Keratinocyte (primary cell): ENCODE results near the gene RBSN. TPM values are rescaled to one million over a fixed set of nuclear protein-coding genes. Genes with fewer than 3 reads are reported as not detected.

Experiments used
- DNase-seq: peaks from one replicate; pipeline ENCODE4 v3.0.0-alpha.2; 2011; ENCODE audit warnings: low read depth, missing footprints, low spot score
- FAIRE-seq: peaks from 2 replicates; lab custom pipeline; 2011; peaks lifted over from hg19 to GRCh38; lab: Jason Lieb, UNC
- H2AFZ ChIP-seq: 2 replicates; pipeline ENCODE4 v1.6.0; 2012; ENCODE audit warnings: low read length, control low read depth, inconsistent platforms; ENCODE audit not compliant: control insufficient read depth
- H3K27ac ChIP-seq: 2 replicates; pipeline ENCODE4 v1.5.1; 2011; ENCODE audit warnings: low read length; ENCODE audit not compliant: control insufficient read depth, insufficient read depth
- H3K27me3 ChIP-seq: 3 replicates; pipeline ENCODE4 v1.6.0; 2011; ENCODE audit warnings: low read length; ENCODE audit not compliant: control insufficient read depth, insufficient read depth; ENCODE audit errors: extremely low read depth
- H3K36me3 ChIP-seq, 2 experiments: 2 replicates in 1 of 2; 3 replicates in 1 of 2; pipeline ENCODE4 v1.5.1; 2011; ENCODE audit warnings: low read length in 2 of 2, mild to moderate bottlenecking in 1 of 2; ENCODE audit not compliant: control insufficient read depth in 2 of 2, insufficient read depth in 2 of 2; ENCODE audit errors: extremely low read depth in 1 of 2
- H3K4me1 ChIP-seq: 3 replicates; pipeline ENCODE4 v1.5.1; 2011; ENCODE audit warnings: low read length; ENCODE audit not compliant: control insufficient read depth, insufficient read depth; ENCODE audit errors: extremely low read depth
- H3K4me2 ChIP-seq: 3 replicates; pipeline ENCODE4 v1.6.0; 2011; ENCODE audit warnings: low read depth, low read length; ENCODE audit not compliant: control insufficient read depth, insufficient read depth; ENCODE audit errors: extremely low read depth
- H3K4me3 ChIP-seq, 3 experiments: fragments of 200-600 bp in 1 of 3; sonication (generic) in 1 of 3; 2 replicates in 2 of 3; 3 replicates in 1 of 3; pipeline ENCODE4 v1.5.1; 2011 to 2016; ENCODE audit warnings: low read length in 3 of 3, mild to moderate bottlenecking in 3 of 3, control low read depth in 2 of 3, inconsistent platforms in 1 of 3, low read depth in 1 of 3, mixed read lengths in 1 of 3, mixed run types in 1 of 3, moderate library complexity in 1 of 3; ENCODE audit not compliant: control insufficient read depth in 2 of 3, insufficient read depth in 2 of 3; ENCODE audit errors: extremely low read depth in 1 of 3
- H3K79me2 ChIP-seq: 2 replicates; pipeline ENCODE4 v1.6.0; 2012; ENCODE audit warnings: low read length; ENCODE audit not compliant: control insufficient read depth, insufficient read depth
- H3K9ac ChIP-seq: 3 replicates; pipeline ENCODE4 v1.6.0; 2011; ENCODE audit warnings: low read length; ENCODE audit not compliant: control insufficient read depth, insufficient read depth; ENCODE audit errors: extremely low read depth
- H3K9me1 ChIP-seq: 3 replicates; pipeline ENCODE4 v1.6.0; 2011; ENCODE audit warnings: low read length; ENCODE audit not compliant: control insufficient read depth, insufficient read depth; ENCODE audit errors: extremely low read depth
- H3K9me3 ChIP-seq: 2 replicates; pipeline ENCODE4 v1.5.1; 2012; ENCODE audit warnings: low read depth, low read length; ENCODE audit not compliant: control insufficient read depth
- H4K20me1 ChIP-seq: 3 replicates; pipeline ENCODE4 v1.6.0; 2011; ENCODE audit warnings: low read length; ENCODE audit not compliant: control insufficient read depth, insufficient read depth; ENCODE audit errors: extremely low read depth
- CTCF ChIP-seq, 3 experiments: IDR thresholded peaks in 1 of 3; conservative IDR thresholded peaks in 1 of 3; optimal IDR thresholded peaks in 1 of 3; 2 replicates in 2 of 3; 3 replicates in 1 of 3; pipeline versions ENCODE3 to v1.5.1; 2011; ENCODE audit warnings: low read length in 3 of 3, mild to moderate bottlenecking in 3 of 3, moderate library complexity in 2 of 3, control low read depth in 1 of 3, inconsistent platforms in 1 of 3; ENCODE audit not compliant: insufficient read depth in 2 of 3; ENCODE audit errors: extremely low read depth in 1 of 3
- EZH2 ChIP-seq: IDR thresholded peaks from one replicate; pipeline ENCODE4 v1.6.1; 2012; ENCODE audit warnings: inconsistent platforms, mild to moderate bottlenecking, low read length, moderate library complexity
- dilution Hi-C: fragments of 300-500 bp; cut with MboI; formaldehyde crosslinking; loops from one replicate; pipeline ENCODE4 v1.7.0; 2020; ENCODE audit warnings: low sequenced_read_pairs; ENCODE audit not compliant: extremely low pct_ligation_motif_present
- polyA plus RNA-seq, 5 experiments: library from polyadenylated mRNA; depleted of rRNA in 3 of 5; stranded (reverse) in 3 of 5; stranded (forward) in 1 of 5; unstranded in 1 of 5; fragments of >200 nt; gene quantifications; 1 replicate in 1 of 5; 2 replicates in 3 of 5; 3 replicates in 1 of 5; pipeline versions ENCODE4 v1.2.1 to v1.2.3, GENCODE V29; 2011 to 2012; ENCODE audit warnings: missing spikeins in 2 of 5, low read depth in 1 of 5, low replicate concordance in 1 of 5

Gene RBSN
- polyA plus RNA-seq, 1 donor (not counting 4 experiments of a cell fraction or from before 2014, with no cell fraction given): 8.4 TPM

GRCh38 chr3:15049584-15049983 lies 49.4 kb downstream of the RBSN start:
- H3K9me3 ChIP-seq: no peaks in the 10 kb centered on the region
- H3K9ac ChIP-seq: no peak overlapping the region
- DNase-seq (no peak), FAIRE-seq (no peak)
- peaks cover 38 to 56% of the 10 kb centered on the region in 2 experiments for H3K36me3 ChIP-seq
- no peaks in the 10 kb centered on the region for H3K9me1 ChIP-seq
- TF ChIP-seq EZH2 (no peak), CTCF (optimal IDR thresholded peaks at IDR 0.05 in 1 of 3, IDR thresholded peaks at IDR 0.05 in 1 of 3, conservative IDR thresholded peaks at IDR 0.05 in 1 of 3; ENCODE audit: extremely low read depth in 1 of 3, insufficient read depth in 2 of 3, low read length in 3 of 3) (no peak)
- H3K79me2 ChIP-seq: peaks cover 29% of the 10 kb centered on the region
- H4K20me1 ChIP-seq: peaks cover 6% of the 10 kb centered on the region
- H3K4me2 ChIP-seq: no peak overlapping the region
- dilution Hi-C loops: no loop called here
- no peak overlapping the region for H2AFZ ChIP-seq
- no peak overlapping the region for H3K4me3 ChIP-seq
- H3K4me1 ChIP-seq: no peaks in the 10 kb centered on the region
- no peaks in the 10 kb centered on the region for H3K27me3 ChIP-seq
- no peak overlapping the region for H3K27ac ChIP-seq

GRCh38 chr3:15045667-15046066 lies 53.3 kb downstream of the RBSN start:
- no peak for FAIRE-seq
- Histone ChIP-seq H3K79me2 (peaks cover 6% of the 10 kb centered on the region), H4K20me1 (no peaks in the 10 kb centered on the region), H2AFZ (no peak overlapping the region), H3K36me3 (peaks cover 36 to 52% of the 10 kb centered on the region in 2 experiments), H3K4me2 (no peak overlapping the region), H3K9me1 (no peaks in the 10 kb centered on the region), H3K9ac (no peak overlapping the region), H3K4me3 (no peak overlapping the region), H3K27me3 (no peaks in the 10 kb centered on the region), H3K27ac (no peak overlapping the region), H3K9me3 (no peaks in the 10 kb centered on the region), H3K4me1 (no peaks in the 10 kb centered on the region)
- no peak for DNase-seq
- dilution Hi-C loops: no loop called here
- no peak for TF ChIP-seq EZH2
- no peak for TF ChIP-seq CTCF (optimal IDR thresholded peaks at IDR 0.05 in 1 of 3, IDR thresholded peaks at IDR 0.05 in 1 of 3, conservative IDR thresholded peaks at IDR 0.05 in 1 of 3; ENCODE audit: extremely low read depth in 1 of 3, insufficient read depth in 2 of 3, low read length in 3 of 3)
